Measurements from ENCODE around the gene POLA1. TPM values are rescaled to one million over a fixed set of nuclear protein-coding genes. Genes with fewer than 3 reads are reported as not detected.

Gene POLA1
- total and polyA plus RNA-seq, 7 donors = 1.8 to 15.0 (median 11.4) TPM

DNA sequence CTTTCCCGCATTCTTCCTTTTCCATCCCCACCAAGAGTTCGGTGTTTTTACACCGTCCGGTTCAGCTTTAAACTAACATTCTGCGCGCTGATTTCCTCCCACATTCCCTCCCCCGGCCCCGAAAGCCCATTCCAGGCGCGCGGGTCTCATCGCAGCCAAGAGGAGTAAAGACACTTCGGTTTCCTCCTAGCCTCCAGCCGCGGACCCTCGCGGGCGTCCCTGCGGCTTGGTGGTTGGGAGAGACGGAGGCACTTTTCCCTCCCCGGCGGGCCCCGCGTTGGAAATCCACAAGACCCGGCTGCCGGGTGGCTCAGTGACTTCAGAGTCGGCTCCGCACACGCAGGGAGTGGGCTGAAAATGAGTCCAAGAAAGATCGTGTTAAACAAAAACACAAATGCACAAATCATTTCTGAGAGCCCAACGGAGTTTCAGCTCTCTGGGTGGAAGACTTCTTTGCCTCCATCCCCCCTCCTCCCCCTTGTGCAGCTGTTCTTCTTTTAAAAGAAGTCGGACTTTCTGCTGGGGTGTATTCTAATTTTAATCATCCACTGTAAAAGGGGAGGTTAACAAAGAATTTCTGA is 324.0 kb downstream of the POLA1 start:
- H3K36me3 ChIP-seq = no peaks in the 10 kb centered on the region
- H3K4me3 ChIP-seq = no peak overlapping the region
- H3K9me3 ChIP-seq = no peaks in the 10 kb centered on the region
- intact Hi-C loops (cut with DNase I) = no loop called here
- WGBS, 2 donors = 2 to 4% methylated on average over 32 of the region's 32 CpGs
- H3K4me1 ChIP-seq = peaks cover 0 to 17% (median 10%) of the 10 kb centered on the region in 4 donors
- no peak for DNase-seq
- H3K27ac ChIP-seq = no peak overlapping the region
- H3K27me3 ChIP-seq = peaks cover 69 to 97% (median 83%) of the 10 kb centered on the region in 3 donors
- TF ChIP-seq, protein P1, sequence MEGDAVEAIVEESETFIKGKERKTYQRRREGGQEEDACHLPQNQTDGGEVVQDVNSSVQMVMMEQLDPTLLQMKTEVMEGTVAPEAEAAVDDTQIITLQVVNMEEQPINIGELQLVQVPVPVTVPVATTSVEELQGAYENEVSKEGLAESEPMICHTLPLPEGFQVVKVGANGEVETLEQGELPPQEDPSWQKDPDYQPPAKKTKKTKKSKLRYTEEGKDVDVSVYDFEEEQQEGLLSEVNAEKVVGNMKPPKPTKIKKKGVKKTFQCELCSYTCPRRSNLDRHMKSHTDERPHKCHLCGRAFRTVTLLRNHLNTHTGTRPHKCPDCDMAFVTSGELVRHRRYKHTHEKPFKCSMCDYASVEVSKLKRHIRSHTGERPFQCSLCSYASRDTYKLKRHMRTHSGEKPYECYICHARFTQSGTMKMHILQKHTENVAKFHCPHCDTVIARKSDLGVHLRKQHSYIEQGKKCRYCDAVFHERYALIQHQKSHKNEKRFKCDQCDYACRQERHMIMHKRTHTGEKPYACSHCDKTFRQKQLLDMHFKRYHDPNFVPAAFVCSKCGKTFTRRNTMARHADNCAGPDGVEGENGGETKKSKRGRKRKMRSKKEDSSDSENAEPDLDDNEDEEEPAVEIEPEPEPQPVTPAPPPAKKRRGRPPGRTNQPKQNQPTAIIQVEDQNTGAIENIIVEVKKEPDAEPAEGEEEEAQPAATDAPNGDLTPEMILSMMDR (IDR thresholded peaks at IDR 0.05) = no peak
- TF ChIP-seq POLR2AphosphoS5 (IDR thresholded peaks at IDR 0.05) (no peak), EP300 (IDR thresholded peaks at IDR 0.05) (no peak), POLR2A (IDR thresholded peaks at IDR 0.05) (no peak)

DNA sequence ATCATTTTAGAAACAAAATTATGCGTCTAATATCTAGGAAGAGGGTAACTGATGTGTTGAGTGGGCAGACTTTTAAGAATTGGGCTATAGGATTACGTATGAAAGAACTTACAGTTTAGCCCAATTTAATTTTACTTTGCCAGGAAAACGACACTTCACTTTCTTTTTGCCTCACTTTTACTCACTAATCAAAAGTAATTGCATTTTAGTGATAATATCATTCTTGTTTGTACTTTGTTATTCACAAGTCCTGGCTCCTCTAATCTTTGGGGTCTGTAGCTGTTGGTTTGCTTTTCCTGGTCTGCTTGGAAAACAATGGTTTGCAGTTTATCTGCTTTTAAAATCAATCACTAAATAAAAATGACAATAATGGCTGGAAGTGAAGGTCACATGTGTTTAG is 325.0 kb downstream of the POLA1 start:
- Histone ChIP-seq H3K27me3 (peaks cover 69 to 100% (median 85%) of the 10 kb centered on the region in 3 donors), H3K36me3 (no peaks in the 10 kb centered on the region), H3K4me1 (peaks cover 0 to 15% (median 6%) of the 10 kb centered on the region in 4 donors), H3K4me3 (no peak overlapping the region), H3K9me3 (no peaks in the 10 kb centered on the region), H3K27ac (no peak overlapping the region)
- TF ChIP-seq POLR2A (IDR thresholded peaks at IDR 0.05) = no peak
- no peak for TF ChIP-seq POLR2AphosphoS5 (IDR thresholded peaks at IDR 0.05)
- no peak for TF ChIP-seq EP300 (IDR thresholded peaks at IDR 0.05)
- TF ChIP-seq, protein P1 (IDR thresholded peaks at IDR 0.05) = no peak
- no peak for DNase-seq
- WGBS, 2 donors = 14 to 28% methylated on average over 3 of the region's 3 CpGs
- intact Hi-C loops (cut with DNase I) = no loop called here

DNA sequence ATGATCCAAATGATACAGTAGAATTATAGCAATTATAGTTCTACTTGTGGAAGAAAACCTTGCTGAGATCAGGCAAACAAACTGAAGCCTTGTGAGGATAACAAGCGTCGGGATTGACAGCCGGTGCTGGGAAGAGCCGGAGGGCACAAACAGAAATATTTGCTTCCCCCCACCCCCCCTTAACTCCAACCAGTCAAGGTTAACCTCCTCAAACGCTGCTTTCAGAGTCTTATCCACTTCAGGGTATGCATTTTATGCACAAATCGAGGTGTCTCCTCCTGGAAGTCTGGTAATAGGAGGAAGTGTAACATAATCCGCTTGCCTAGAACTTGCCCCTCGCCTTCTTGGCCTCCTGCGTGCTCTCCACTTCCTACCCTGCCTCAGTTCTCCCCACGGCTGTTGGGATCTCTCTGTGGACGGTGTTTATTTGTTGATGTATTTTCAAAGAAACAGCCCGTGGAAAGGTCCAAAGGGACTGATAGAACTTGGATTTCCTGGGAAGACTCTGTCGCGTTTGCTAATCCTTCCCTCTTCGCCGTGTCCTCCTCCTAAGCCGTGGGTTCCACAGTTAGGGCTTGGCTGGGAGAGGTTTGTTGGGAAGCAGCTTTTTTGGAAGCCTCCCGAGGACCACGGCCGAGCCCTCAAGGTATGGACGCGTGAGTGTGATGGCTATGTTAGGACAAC is 326.1 kb downstream of the POLA1 start:
- H3K36me3 ChIP-seq = no peaks in the 10 kb centered on the region
- intact Hi-C loops (cut with DNase I) = no loop called here
- 3 to 5% methylated on average over 22 of the region's 22 CpGs for WGBS, 2 donors

DNA sequence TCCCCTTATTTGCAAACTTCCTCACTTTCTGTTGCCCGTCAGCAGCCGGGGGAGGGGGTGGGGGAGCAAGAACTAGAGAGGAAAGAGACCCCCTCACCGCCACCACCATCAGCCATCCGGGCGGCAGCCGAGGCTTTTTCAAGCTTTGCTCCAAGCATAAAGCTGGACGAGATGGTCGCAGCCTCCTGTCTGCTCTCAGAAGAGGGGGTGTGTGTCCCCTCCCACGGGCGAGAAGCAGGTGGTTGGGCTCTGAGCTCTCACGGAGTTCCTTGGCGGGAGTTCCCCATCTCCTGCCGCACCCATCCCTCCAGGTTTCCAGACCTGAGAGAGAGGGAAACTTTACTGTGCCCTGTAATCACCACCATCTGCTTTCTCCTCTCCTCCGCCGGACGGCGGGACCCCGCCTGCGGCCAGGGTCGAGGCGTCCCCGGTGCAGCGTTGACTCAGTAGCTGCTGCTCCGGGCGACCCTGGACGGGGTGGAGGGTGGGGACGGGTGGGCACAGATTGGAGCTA is 326.7 kb downstream of the POLA1 start:
- H3K36me3 ChIP-seq = no peaks in the 10 kb centered on the region
- no peak overlapping the region for H3K4me3 ChIP-seq
- peaks cover 0 to 15% (median 6%) of the 10 kb centered on the region in 4 donors for H3K4me1 ChIP-seq
- no peak overlapping the region for H3K27ac ChIP-seq
- 2% methylated on average over 27 of the region's 27 CpGs for WGBS, 2 donors
- H3K9me3 ChIP-seq = no peaks in the 10 kb centered on the region
- no peak for DNase-seq
- TF ChIP-seq, protein P1 (IDR thresholded peaks at IDR 0.05) = no peak
- TF ChIP-seq POLR2A (IDR thresholded peaks at IDR 0.05) (no peak), POLR2AphosphoS5 (IDR thresholded peaks at IDR 0.05) (no peak), EP300 (IDR thresholded peaks at IDR 0.05) (no peak)
- intact Hi-C loops (cut with DNase I) = no loop called here
- peaks cover 55 to 86% (median 72%) of the 10 kb centered on the region in 3 donors for H3K27me3 ChIP-seq

More for the DNA sequence above, 326.1 kb downstream of the POLA1 start:
- peaks cover 0 to 15% (median 6%) of the 10 kb centered on the region in 4 donors for H3K4me1 ChIP-seq
- H3K27me3 ChIP-seq = peaks cover 61 to 92% (median 78%) of the 10 kb centered on the region in 3 donors
- H3K9me3 ChIP-seq = no peaks in the 10 kb centered on the region
- DNase-seq = no peak
- H3K27ac ChIP-seq = no peak overlapping the region
- no peak overlapping the region for H3K4me3 ChIP-seq
- TF ChIP-seq POLR2A (IDR thresholded peaks at IDR 0.05) (no peak), EP300 (IDR thresholded peaks at IDR 0.05) (no peak), POLR2AphosphoS5 (IDR thresholded peaks at IDR 0.05) (no peak)
- TF ChIP-seq, protein P1 (IDR thresholded peaks at IDR 0.05) = no peak
